LNCaP clone FGC (cell line): Measurements from ENCODE around the gene WHRN.

Experiments
- DNase-seq: peaks from one replicate; pipeline ENCODE4 v3.0.0-alpha.2; 2011; ENCODE audit warnings: low read depth
- H3K4me3 ChIP-seq: 2 replicates; pipeline ENCODE4 v1.5.1; 2011; ENCODE audit warnings: mild to moderate bottlenecking, low read depth, low read length, control low read depth
- CTCF ChIP-seq: IDR thresholded peaks from 2 replicates; pipeline ENCODE4 v1.5.1; 2012; ENCODE audit warnings: mild to moderate bottlenecking; ENCODE audit not compliant: control insufficient read depth, insufficient read depth; ENCODE audit errors: extremely low read depth

The WHRN gene

GRCh38 chr9:114382699-114383520, 122.4 kb downstream of the WHRN start:
- DNase-seq = no peak
- no peak for TF ChIP-seq CTCF
- no peak overlapping the region for H3K4me3 ChIP-seq

DNA sequence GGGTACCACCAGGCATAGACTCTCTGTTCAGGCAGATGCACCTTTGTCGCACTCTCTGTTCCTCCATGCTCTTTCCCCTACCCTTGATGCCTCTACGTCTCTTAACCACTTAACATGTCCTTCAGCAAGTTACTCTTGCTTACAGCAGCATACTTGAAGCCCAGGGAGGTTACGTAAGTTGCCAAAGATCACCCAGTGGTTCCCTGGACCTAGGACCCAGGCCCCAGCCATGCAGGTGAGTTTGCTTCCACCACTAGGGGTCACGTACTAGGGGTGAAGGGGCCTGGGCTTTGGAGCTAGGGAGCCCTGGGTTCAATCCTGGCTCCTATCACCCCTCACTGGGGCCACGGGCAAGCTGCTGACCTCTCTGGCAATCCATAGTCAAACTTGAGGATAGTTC, 126.4 kb downstream of the WHRN start:
- no peak overlapping the region for H3K4me3 ChIP-seq
- TF ChIP-seq CTCF = no peak
- DNase-seq = no peak

GRCh38 chr9:114378016-114378415, 127.3 kb downstream of the WHRN start:
- H3K4me3 ChIP-seq = no peak overlapping the region
- no peak for TF ChIP-seq CTCF
- DNase-seq = no peak

GRCh38 chr9:114376586-114377445, 128.5 kb downstream of the WHRN start:
- no peak for DNase-seq
- no peak for TF ChIP-seq CTCF
- H3K4me3 ChIP-seq = no peak overlapping the region

DNA sequence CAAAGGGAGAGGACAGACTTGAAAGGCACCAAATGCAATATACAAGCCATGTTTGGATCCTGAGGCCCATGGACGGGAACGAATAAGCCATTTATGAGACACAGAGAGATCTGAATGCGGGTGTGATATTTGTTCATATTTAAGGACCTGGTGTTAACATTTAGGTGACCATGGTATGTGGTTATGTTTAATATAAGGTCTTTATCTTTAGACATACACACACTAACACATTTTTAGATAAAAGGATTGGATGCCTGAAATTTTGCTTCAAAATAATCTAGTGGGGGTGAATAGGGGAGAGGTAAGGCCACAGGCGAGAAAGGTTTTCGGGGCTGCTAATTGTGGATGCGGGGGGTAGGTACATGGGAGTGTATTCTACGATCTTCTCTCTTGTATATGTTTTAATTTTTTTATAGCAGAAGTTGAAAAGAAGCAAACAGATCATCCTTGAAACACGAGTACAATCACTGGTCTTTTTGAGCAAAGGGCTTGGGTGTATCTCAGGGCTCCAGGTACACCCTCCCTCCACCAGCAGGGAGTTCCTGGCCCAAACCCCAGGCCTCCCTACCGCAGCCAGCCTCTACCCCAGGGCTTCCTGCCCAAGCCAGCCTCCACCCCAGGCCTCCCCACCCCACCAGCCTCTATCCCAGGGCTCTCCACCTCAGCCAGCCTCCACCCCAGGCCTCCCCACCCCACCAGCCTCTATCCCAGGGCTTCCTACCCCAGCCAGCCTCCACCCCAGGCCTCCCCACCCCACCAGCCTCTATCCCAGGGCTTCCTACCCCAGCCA, 129.7 kb downstream of the WHRN start:
- no peak overlapping the region for H3K4me3 ChIP-seq
- no peak for DNase-seq
- TF ChIP-seq CTCF = no peak

DNA sequence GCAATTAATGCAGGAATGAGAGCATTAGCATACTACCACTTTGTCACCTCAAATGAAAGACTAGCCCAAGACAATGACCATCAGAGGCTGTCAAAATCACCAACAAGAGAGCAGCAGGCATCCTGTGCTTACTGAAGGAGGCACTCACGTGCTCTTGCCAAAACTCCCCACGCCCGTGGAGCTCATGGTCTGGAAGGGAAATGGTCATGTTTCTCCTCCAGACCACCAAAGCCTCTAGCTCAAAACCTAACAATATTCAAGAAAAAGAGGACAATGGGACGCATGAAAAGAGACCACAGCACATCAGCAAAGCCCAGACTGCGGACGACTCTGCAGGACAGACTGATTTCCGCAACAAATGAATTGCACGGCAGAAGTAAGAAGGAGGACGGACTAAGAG, 130.3 kb downstream of the WHRN start:
- no peak overlapping the region for H3K4me3 ChIP-seq
- DNase-seq = no peak
- no peak for TF ChIP-seq CTCF
